K562 (cell line): Measurements from ENCODE around the gene KIAA0513. TPM values are rescaled to one million over a fixed set of nuclear protein-coding genes. Genes with fewer than 3 reads are reported as not detected.
"Not testable (repeated sequence)": the region's sequence is repeated elsewhere in the genome, so short reads cannot be mapped to it uniquely, and the experiment has no call there.

Source experiments
- ATAC-seq: fragments of 200-7000 bp; cut with Tn5 transposase; 3 replicates; pipeline ENCODE4 v1.9.1; 2020; ENCODE audit warnings: moderate library complexity
- BruUV-seq: library from RNA; stranded (reverse); fragments of 400-500 nt; replicated peaks from 2 replicates; lab custom pipeline; 2021; lab: Mats Ljungman, UMichigan
- CTCF ChIA-PET: fragments of 300-600 bp; formaldehyde crosslinking; extraction: SDS; loops from one replicate; lab custom pipeline; 2021; ENCODE audit warnings: low intra/inter-chr PET ratio; lab: Yijun Ruan, JAX
- POLR2A ChIA-PET: fragments of 300-600, 350-650 bp; sonication (Branson Sonifier 250); formaldehyde crosslinking; extraction: SDS; loops from one replicate; lab custom pipeline; 2021; ENCODE audit warnings: antibody characterized with exemption, inconsistent platforms; lab: Yijun Ruan, JAX
- DNase-seq, 4 experiments: peaks; one replicate each; pipeline versions ENCODE4 v3.0.0 to v3.0.0-alpha.2; 2011 to 2018; ENCODE audit warnings: low spot score in 3 of 4, mixed read lengths in 3 of 4; ENCODE audit errors: extremely low read depth in 1 of 4
- FAIRE-seq: peaks from 2 replicates; lab custom pipeline; 2011; peaks lifted over from hg19 to GRCh38; lab: Jason Lieb, UNC
- H2AFZ ChIP-seq: 2 replicates; pipeline ENCODE4 v1.6.0; 2011; ENCODE audit warnings: low read depth, low read length, control low read depth, inconsistent platforms
- H3K27ac ChIP-seq: fragments of 200-600 bp; 3 replicates; pipeline ENCODE4 v1.8.0; 2011; ENCODE audit warnings: low read depth, mild to moderate bottlenecking, control low read depth, inconsistent platforms, low read length, moderate library complexity, mixed read lengths; ENCODE audit errors: extremely low read depth
- H3K27me3 ChIP-seq, 2 experiments: fragments of 300-600 bp in 1 of 2; 2 replicates in 1 of 2; 3 replicates in 1 of 2; pipeline versions ENCODE4 v1.6.0 to v1.8.0; 2011; ENCODE audit warnings: inconsistent platforms in 2 of 2, low read length in 2 of 2, mild to moderate bottlenecking in 1 of 2, mixed read lengths in 1 of 2, moderate library complexity in 1 of 2; ENCODE audit not compliant: control insufficient read depth in 2 of 2, insufficient read depth in 2 of 2
- H3K36me3 ChIP-seq: fragments of 300-600 bp; 3 replicates; pipeline ENCODE4 v1.8.0; 2011; ENCODE audit warnings: mild to moderate bottlenecking, low read length, inconsistent platforms; ENCODE audit not compliant: control insufficient read depth, insufficient read depth
- H3K4me1 ChIP-seq, 2 experiments: fragments of 200-600 bp in 1 of 2; replicated peaks in 1 of 2; 2 replicates in 1 of 2; 3 replicates in 1 of 2; pipeline versions ENCODE4 v1.5.1 to v1.8.0; 2011; ENCODE audit warnings: inconsistent platforms in 2 of 2, low read length in 2 of 2, mild to moderate bottlenecking in 1 of 2, mixed read lengths in 1 of 2, moderate library complexity in 1 of 2; ENCODE audit not compliant: control insufficient read depth in 2 of 2, insufficient read depth in 2 of 2
- H3K4me2 ChIP-seq: 2 replicates; pipeline ENCODE4 v1.6.1; 2011; ENCODE audit warnings: low read length, control low read depth, inconsistent platforms, mixed read lengths; ENCODE audit not compliant: insufficient read depth
- H3K4me3 ChIP-seq: fragments of 200-600 bp; sonication (generic), shearing (Covaris generic); 2 replicates; pipeline ENCODE4 v1.5.1; 2016; ENCODE audit warnings: control low read depth, inconsistent platforms
- H3K79me2 ChIP-seq: fragments of 200-600 bp; 3 replicates; pipeline ENCODE4 v1.8.0; 2011; ENCODE audit warnings: low read length, inconsistent platforms; ENCODE audit not compliant: control insufficient read depth, insufficient read depth
- H3K9ac ChIP-seq, 2 experiments: 2 replicates each; pipeline versions ENCODE4 v1.6.0 to v1.6.1; 2011; ENCODE audit warnings: low read depth in 2 of 2, low read length in 2 of 2, control low read depth in 1 of 2, inconsistent platforms in 1 of 2, mild to moderate bottlenecking in 1 of 2, mixed read lengths in 1 of 2; ENCODE audit not compliant: insufficient read depth in 1 of 2
- H3K9me1 ChIP-seq: one replicate; pipeline ENCODE4 v1.6.0; 2011; ENCODE audit warnings: inconsistent platforms, mild to moderate bottlenecking, low read length, moderate library complexity; ENCODE audit not compliant: control insufficient read depth, insufficient read depth
- H3K9me3 ChIP-seq: replicated peaks from 2 replicates; pipeline ENCODE4 v1.5.1; 2011; ENCODE audit warnings: low read depth, low read length, inconsistent platforms; ENCODE audit not compliant: control insufficient read depth, insufficient read depth
- H4K20me1 ChIP-seq: replicated peaks from 2 replicates; pipeline ENCODE4 v1.6.1; 2011; ENCODE audit warnings: low read length, inconsistent platforms, mixed read lengths; ENCODE audit not compliant: control insufficient read depth, insufficient read depth
- CHD2 ChIP-seq: IDR thresholded peaks from 2 replicates; pipeline ENCODE4 v1.6.1; 2011; ENCODE audit warnings: low read depth, low read length
- NCOA2 ChIP-seq, 2 experiments: fragments of 450-650 bp; IDR thresholded peaks; 2 replicates each; pipeline ENCODE4 v1.6.1; 2018; ENCODE audit warnings: mild to moderate bottlenecking in 2 of 2, moderate library complexity in 1 of 2; ENCODE audit not compliant: partially characterized antibody in 2 of 2
- ZNF274 ChIP-seq: IDR thresholded peaks from 2 replicates; pipeline ENCODE4 v1.6.1; 2011; ENCODE audit warnings: low read depth, mild to moderate bottlenecking, low read length, moderate library complexity, borderline replicate concordance
- ZNF699 ChIP-seq: fragments of 250-450 bp; sonication (Bioruptor Pico); IDR thresholded peaks from 2 replicates; pipeline ENCODE4 v1.8.0; 2021; ENCODE audit warnings: mild to moderate bottlenecking, moderate library complexity; ENCODE audit not compliant: insufficient replicate concordance
- WGBS: fragments of 100-300 bp; shearing (Covaris generic); methylation state at CpG from one replicate; pipeline ENCODE4 v1.1.6; 2016; ENCODE audit warnings: low coverage, mixed read lengths; ENCODE audit not compliant: insufficient coverage; ENCODE audit errors: missing lambda C conversion rate; 5-methylcytosine and 5-hydroxymethylcytosine counted together
- in situ Hi-C: fragments of 300-500 bp; cut with MboI; formaldehyde crosslinking; loops from 4 replicates; pipeline ENCODE4 v1.15.0; 2018; ENCODE audit warnings: inconsistent platforms, mixed read lengths
- intact Hi-C: fragments of 100-400 bp; cut with micrococcal nuclease; formaldehyde crosslinking; loops from 2 replicates; pipeline ENCODE4 v1.14.2; 2022
- polyA plus RNA-seq, 8 experiments: library from polyadenylated mRNA; depleted of rRNA in 4 of 8; stranded (reverse) in 5 of 8; unstranded in 3 of 8; fragments of >200 nt; fragmentation: Nextera tagmentation in 2 of 8; fragmentation: Illumina TruSeq in 1 of 8; extraction: Ambion mirVana in 2 of 8; extraction: Trizol in 1 of 8; gene quantifications; 2 replicates each; pipeline versions ENCODE4 v1.2.1 to v1.2.3, GENCODE V29; 2011 to 2014; ENCODE audit warnings: inconsistent platforms in 1 of 8, missing spikeins in 1 of 8
- total RNA-seq, 7 experiments: library from RNA; depleted of rRNA in 6 of 7; stranded (reverse); fragments of >200 nt in 6 of 7; fragmentation: Illumina TruSeq in 2 of 7; extraction: Trizol in 2 of 7; gene quantifications; 2 replicates each; pipeline versions ENCODE4 v1.2.1 to v1.2.3, GENCODE V29; 2011 to 2021; ENCODE audit warnings: low replicate concordance in 1 of 7
- TF ChIP-seq, protein P1 (sequence below): fragments of 450-650 bp; IDR thresholded peaks from one replicate; pipeline ENCODE4 v1.6.1; 2018; ENCODE audit warnings: mild to moderate bottlenecking, moderate library complexity; ENCODE audit not compliant: partially characterized antibody
- TF ChIP-seq, protein P2 (sequence below): fragments of 250-450 bp; sonication (Bioruptor Pico); IDR thresholded peaks from 2 replicates; pipeline ENCODE4 v1.8.0; 2021; ENCODE audit warnings: mild to moderate bottlenecking, moderate library complexity

KIAA0513 gene
- total and polyA plus RNA-seq, 9 of the 15 experiments (the other 6 are each of a cell fraction or from before 2014, with no cell fraction given), result 0.18 to 13.7 (median 10.2) TPM

DNA sequence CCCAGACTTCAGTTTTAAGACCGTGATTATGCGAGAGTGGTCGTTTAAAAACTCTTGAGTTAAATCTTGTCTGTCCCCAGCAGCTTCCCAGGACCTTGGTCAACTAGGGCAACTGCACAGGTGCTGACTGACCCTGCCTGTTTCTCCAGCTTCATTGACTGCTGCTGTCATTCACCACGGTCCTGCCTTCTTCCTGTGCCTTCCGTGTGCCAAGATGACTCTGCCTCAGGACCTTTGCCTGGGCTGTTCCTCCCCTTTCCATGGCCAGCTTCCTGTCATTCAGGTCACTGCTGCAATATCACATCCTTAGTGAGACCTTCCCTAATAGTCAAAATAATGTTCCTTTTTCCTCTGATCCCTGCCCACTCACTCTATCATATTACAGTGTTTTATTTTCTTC is 3.9 kb downstream of the KIAA0513 start:
- H3K9ac ChIP-seq, result no peak overlapping the region
- H3K4me3 ChIP-seq, result no peak overlapping the region
- no peak overlapping the region for H3K27ac ChIP-seq
- H4K20me1 ChIP-seq, result no peaks in the 10 kb centered on the region
- POLR2A ChIA-PET, result interaction anchor here (0.6 to 1.0 kb wide), 2 partner anchors 17 to 320 kb away, joined by 3 to 5 read pairs; no protein-coding TSS in a partner anchor
- intact Hi-C loops, result no loop called here
- FAIRE-seq (no peak), ATAC-seq (no peak), DNase-seq (no peak)
- no peak overlapping the region for H3K4me2 ChIP-seq
- CTCF ChIA-PET, result no interaction called here
- WGBS, result 60% methylated on average over 5 of the region's 5 CpGs
- H3K27me3 ChIP-seq, result no peaks in the 10 kb centered on the region
- H3K4me1 ChIP-seq, result peaks cover 26 to 36% of the 10 kb centered on the region in 2 experiments
- no peak overlapping the region for H2AFZ ChIP-seq
- BruUV-seq, result no TSS peak
- H3K36me3 ChIP-seq, result peaks cover 3% of the 10 kb centered on the region; the same call in 1 of the 3 replicates
- in situ Hi-C loops, result no loop called here
- no peaks in the 10 kb centered on the region for H3K9me1 ChIP-seq
- H3K79me2 ChIP-seq, result peaks cover 4% of the 10 kb centered on the region; the same call in 2 of the 3 replicates
- no peaks in the 10 kb centered on the region for H3K9me3 ChIP-seq
- TF ChIP-seq, protein P1, sequence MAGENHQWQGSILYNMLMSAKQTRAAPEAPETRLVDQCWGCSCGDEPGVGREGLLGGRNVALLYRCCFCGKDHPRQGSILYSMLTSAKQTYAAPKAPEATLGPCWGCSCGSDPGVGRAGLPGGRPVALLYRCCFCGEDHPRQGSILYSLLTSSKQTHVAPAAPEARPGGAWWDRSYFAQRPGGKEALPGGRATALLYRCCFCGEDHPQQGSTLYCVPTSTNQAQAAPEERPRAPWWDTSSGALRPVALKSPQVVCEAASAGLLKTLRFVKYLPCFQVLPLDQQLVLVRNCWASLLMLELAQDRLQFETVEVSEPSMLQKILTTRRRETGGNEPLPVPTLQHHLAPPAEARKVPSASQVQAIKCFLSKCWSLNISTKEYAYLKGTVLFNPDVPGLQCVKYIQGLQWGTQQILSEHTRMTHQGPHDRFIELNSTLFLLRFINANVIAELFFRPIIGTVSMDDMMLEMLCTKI, result no peak
- TF ChIP-seq NCOA2 (IDR thresholded peaks at IDR 0.05; ENCODE audit: partially characterized antibody in 2 of 2), result no peak
- no peak for TF ChIP-seq ZNF274
- TF ChIP-seq CHD2, result no peak
- TF ChIP-seq ZNF699 (CRISPR knock-in tag), result no peak
- TF ChIP-seq, protein P2, sequence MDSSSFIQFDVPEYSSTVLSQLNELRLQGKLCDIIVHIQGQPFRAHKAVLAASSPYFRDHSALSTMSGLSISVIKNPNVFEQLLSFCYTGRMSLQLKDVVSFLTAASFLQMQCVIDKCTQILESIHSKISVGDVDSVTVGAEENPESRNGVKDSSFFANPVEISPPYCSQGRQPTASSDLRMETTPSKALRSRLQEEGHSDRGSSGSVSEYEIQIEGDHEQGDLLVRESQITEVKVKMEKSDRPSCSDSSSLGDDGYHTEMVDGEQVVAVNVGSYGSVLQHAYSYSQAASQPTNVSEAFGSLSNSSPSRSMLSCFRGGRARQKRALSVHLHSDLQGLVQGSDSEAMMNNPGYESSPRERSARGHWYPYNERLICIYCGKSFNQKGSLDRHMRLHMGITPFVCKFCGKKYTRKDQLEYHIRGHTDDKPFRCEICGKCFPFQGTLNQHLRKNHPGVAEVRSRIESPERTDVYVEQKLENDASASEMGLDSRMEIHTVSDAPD (CRISPR knock-in tag), result no peak

DNA sequence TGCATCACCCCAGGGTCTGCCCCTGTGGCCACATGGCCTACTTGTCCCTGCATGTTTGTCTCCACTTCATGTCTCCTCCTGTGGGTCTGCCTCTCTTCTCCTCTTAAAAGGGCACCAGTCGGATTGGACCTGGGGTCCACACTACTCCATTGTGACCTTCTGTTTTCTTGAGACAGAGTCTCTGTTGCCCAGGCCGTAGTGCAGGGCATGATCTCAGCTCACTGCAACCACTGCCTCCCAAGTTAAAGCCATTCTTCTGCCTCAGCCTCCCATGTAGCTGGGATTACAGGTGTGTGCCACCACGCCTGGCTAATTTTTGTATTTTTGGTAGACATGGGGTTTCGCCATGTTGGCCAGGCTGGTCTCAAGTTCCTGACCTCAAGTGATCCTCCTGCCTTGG is 4.6 kb downstream of the KIAA0513 start:
- H2AFZ ChIP-seq, intact Hi-C loops, H3K4me3 ChIP-seq, H3K27ac ChIP-seq, FAIRE-seq, H3K27me3 ChIP-seq, DNase-seq, H3K4me2 ChIP-seq, H3K9me1 ChIP-seq, H3K36me3 ChIP-seq, ATAC-seq, H3K9me3 ChIP-seq, in situ Hi-C loops, H4K20me1 ChIP-seq, CTCF ChIA-PET, BruUV-seq, H3K79me2 ChIP-seq: not testable (repeated sequence)
- POLR2A ChIA-PET, result interaction anchor here (0.6 to 0.8 kb wide), 2 partner anchors 14 to 319 kb away, joined by 3 read pairs; no protein-coding TSS in a partner anchor
- H3K9ac ChIP-seq, result 0 out of 4 replicates have a peak overlapping the region, but pooled peaks of 1 of the 2 experiments have one; percentile 61
- WGBS, result 81% methylated on average over 4 of the region's 4 CpGs
- H3K4me1 ChIP-seq, result peaks cover 23 to 33% of the 10 kb centered on the region in 2 experiments; a peak in 4 of 5 replicates
